HepG2 (cell line): Measurements from ENCODE around the gene DUS2. TPM values are rescaled to one million over a fixed set of nuclear protein-coding genes. Genes with fewer than 3 reads are reported as not detected.

Experiments
- ARNTL ChIP-seq: sonication (generic); formaldehyde crosslinking; IDR thresholded peaks from 2 replicates; pipeline ENCODE4 v1.4.0; 2020; ENCODE audit warnings: mild to moderate bottlenecking, missing genetic modification reagents
- CHCHD3 ChIP-seq: sonication (generic); formaldehyde crosslinking; IDR thresholded peaks from 2 replicates; pipeline ENCODE4 v1.8.0; 2022; ENCODE audit warnings: mild to moderate bottlenecking, missing genetic modification reagents, moderate library complexity
- FLYWCH1 ChIP-seq: sonication (generic); formaldehyde crosslinking; IDR thresholded peaks from 2 replicates; pipeline ENCODE4 v1.8.1; 2023; ENCODE audit warnings: mild to moderate bottlenecking, missing genetic modification reagents
- KDM5B ChIP-seq: sonication (generic); formaldehyde crosslinking; IDR thresholded peaks from 2 replicates; pipeline ENCODE4 v1.4.0; 2020; ENCODE audit warnings: missing genetic modification reagents, mild to moderate bottlenecking, borderline replicate concordance
- MTERF4 ChIP-seq: sonication (generic); formaldehyde crosslinking; IDR thresholded peaks from 2 replicates; pipeline ENCODE4 v1.8.0; 2023; ENCODE audit warnings: mild to moderate bottlenecking, missing genetic modification reagents
- NR0B2 ChIP-seq: sonication (generic); formaldehyde crosslinking; IDR thresholded peaks from 2 replicates; pipeline ENCODE4 v1.4.0; 2020; ENCODE audit warnings: mild to moderate bottlenecking, missing genetic modification reagents
- NRL ChIP-seq: sonication (generic); formaldehyde crosslinking; IDR thresholded peaks from 2 replicates; pipeline ENCODE4 v1.5.0; 2020; ENCODE audit warnings: missing genetic modification reagents, mild to moderate bottlenecking, moderate library complexity, borderline replicate concordance
- RAD21 ChIP-seq: fragments of 450-650 bp; formaldehyde crosslinking; IDR thresholded peaks from 2 replicates; pipeline ENCODE4 v1.5.0; 2020; ENCODE audit warnings: mild to moderate bottlenecking
- SAFB2 ChIP-seq: sonication (generic); formaldehyde crosslinking; IDR thresholded peaks from 2 replicates; pipeline ENCODE4 v1.5.1; 2020; ENCODE audit warnings: missing genetic modification reagents, low read depth, mild to moderate bottlenecking, borderline replicate concordance
- SKIL ChIP-seq: sonication (generic); formaldehyde crosslinking; IDR thresholded peaks from 2 replicates; pipeline ENCODE4 v1.8.0; 2022; ENCODE audit warnings: missing genetic modification reagents, mild to moderate bottlenecking, moderate library complexity, borderline replicate concordance
- TMF1 ChIP-seq: sonication (generic); formaldehyde crosslinking; IDR thresholded peaks from 2 replicates; pipeline ENCODE4 v1.8.1; 2022; ENCODE audit warnings: low read depth, missing genetic modification reagents
- YEATS4 ChIP-seq: sonication (generic); formaldehyde crosslinking; IDR thresholded peaks from 2 replicates; pipeline ENCODE4 v1.4.0; 2020; ENCODE audit warnings: missing genetic modification reagents, borderline replicate concordance
- ZC3H13 ChIP-seq: sonication (generic); formaldehyde crosslinking; IDR thresholded peaks from 2 replicates; pipeline ENCODE4 v1.8.1; 2023; ENCODE audit warnings: mild to moderate bottlenecking, missing genetic modification reagents, moderate library complexity
- ZFP90 ChIP-seq: sonication (generic); formaldehyde crosslinking; IDR thresholded peaks from 2 replicates; pipeline ENCODE4 v1.8.0; 2022; ENCODE audit warnings: missing genetic modification reagents, mild to moderate bottlenecking, inconsistent platforms, borderline replicate concordance
- ZKSCAN8 ChIP-seq: IDR thresholded peaks from 2 replicates; pipeline ENCODE4 v1.6.1; 2016; ENCODE audit warnings: borderline replicate concordance, missing genetic modification reagents, missing compliant biosample characterization
- ZNF143 ChIP-seq: sonication (generic); formaldehyde crosslinking; IDR thresholded peaks from 2 replicates; pipeline ENCODE4 v1.4.0; 2020; ENCODE audit warnings: missing genetic modification reagents
- ZNF484 ChIP-seq: sonication (generic); formaldehyde crosslinking; IDR thresholded peaks from 2 replicates; pipeline ENCODE4 v1.5.1; 2020; ENCODE audit warnings: mild to moderate bottlenecking, low read depth, missing genetic modification reagents, borderline replicate concordance
- ZNF562 ChIP-seq: sonication (generic); formaldehyde crosslinking; IDR thresholded peaks from 2 replicates; pipeline ENCODE4 v1.8.0; 2022; ENCODE audit warnings: missing genetic modification reagents, borderline replicate concordance
- ZNF589 ChIP-seq: sonication (generic); formaldehyde crosslinking; conservative IDR thresholded peaks from 2 replicates; pipeline ENCODE4 v1.8.0; 2022; ENCODE audit warnings: mild to moderate bottlenecking, moderate library complexity, missing genetic modification reagents
- ZNF619 ChIP-seq: sonication (generic); formaldehyde crosslinking; IDR thresholded peaks from 2 replicates; pipeline ENCODE4 v1.4.0; 2020; ENCODE audit warnings: mild to moderate bottlenecking, missing genetic modification reagents
- ZNF710 ChIP-seq: sonication (generic); formaldehyde crosslinking; IDR thresholded peaks from 2 replicates; pipeline ENCODE4 v1.5.0; 2020; ENCODE audit warnings: mild to moderate bottlenecking, missing genetic modification reagents, borderline replicate concordance
- polyA plus RNA-seq, 8 experiments: library from polyadenylated mRNA; depleted of rRNA in 3 of 8; stranded (reverse) in 7 of 8; unstranded in 1 of 8; fragments of >200 nt; fragmentation: Illumina TruSeq in 4 of 8; extraction: Trizol in 4 of 8; gene quantifications; 2 replicates each; pipeline versions ENCODE4 v1.2.1 to v1.2.3, GENCODE V29; 2011 to 2016; ENCODE audit warnings: low read depth in 4 of 8, missing spikeins in 1 of 8, mixed read lengths in 1 of 8; ENCODE audit not compliant: insufficient read depth in 1 of 8
- total RNA-seq, 5 experiments: library from RNA; depleted of rRNA; stranded (reverse); fragments of >200 nt; fragmentation: Illumina TruSeq; extraction: Trizol; gene quantifications; 2 replicates each; pipeline ENCODE4 v1.2.3, GENCODE V29; 2016; ENCODE audit warnings: low read depth in 1 of 5

The DUS2 gene
- total and polyA plus RNA-seq, 2 of the 13 experiments (the other 11 are each of a cell fraction or from before 2014, with no cell fraction given): 17.8 to 25.1 TPM

GRCh38 chr16:68079376-68079625 lies 56.2 kb downstream of the DUS2 start (continued):
- TF ChIP-seq RAD21 (CRISPR knock-in tag) (no peak; the same call in 1 of the 2 replicates), NR0B2 (CRISPR knock-in tag) (no peak), TMF1 (CRISPR knock-in tag) (no peak), ZNF484 (no peak), NRL (CRISPR knock-in tag) (no peak), KDM5B (CRISPR knock-in tag) (no peak), ZFP90 (CRISPR knock-in tag) (no peak), ZNF619 (no peak), ZNF562 (CRISPR knock-in tag) (no peak), ZNF143 (CRISPR knock-in tag) (no peak), MTERF4 (CRISPR knock-in tag) (no peak), ARNTL (no peak), ZNF589 (CRISPR knock-in tag) (no peak), ZC3H13 (CRISPR knock-in tag) (0 out of 2 replicates have a peak, but pooled peaks have one; percentile 4), FLYWCH1 (0 out of 2 replicates have a peak, but pooled peaks have one; percentile 12), SKIL (CRISPR knock-in tag) (no peak), YEATS4 (CRISPR knock-in tag) (no peak), ZKSCAN8 (CRISPR knock-in tag) (no peak), ZNF710 (CRISPR knock-in tag) (no peak), CHCHD3 (CRISPR knock-in tag) (no peak), SAFB2 (CRISPR knock-in tag) (no peak)
